Ovary (tissue), 9 donors: ENCODE measurements around the gene UNC119B. TPM values are rescaled to one million over a fixed set of nuclear protein-coding genes. Genes with fewer than 3 reads are reported as not detected.

ENCODE experiments used
- DNase-seq, 5 donors: peaks; one replicate each; pipeline ENCODE4 v3.0.0-alpha.2; 2019 to 2020
- H3K27ac ChIP-seq, 2 donors: fragments of 200-600 bp; one replicate each; pipeline versions ENCODE4 v1.5.1 to v1.8.0; 2019 to 2022
- H3K27me3 ChIP-seq: fragments of 200-600 bp; one replicate; pipeline ENCODE4 v1.8.0; 2022
- H3K36me3 ChIP-seq: fragments of 200-600 bp; sonication (generic); one replicate; pipeline ENCODE4 v1.5.1; 2019
- H3K4me1 ChIP-seq: one replicate; pipeline ENCODE4 v1.8.1; 2013; ENCODE audit warnings: mild to moderate bottlenecking, moderate library complexity; ENCODE audit not compliant: insufficient read depth
- H3K4me3 ChIP-seq: fragments of 200-600 bp; sonication (generic); one replicate; pipeline ENCODE4 v1.5.1; 2017
- H3K9me3 ChIP-seq, 2 donors: fragments of 200-600 bp in 1 of 2; sonication (generic) in 1 of 2; one replicate each; pipeline versions ENCODE4 v1.5.1 to v1.8.1; 2013 to 2019; ENCODE audit warnings: mild to moderate bottlenecking in 1 of 2, moderate library complexity in 1 of 2
- EP300 ChIP-seq: sonication (generic); formaldehyde crosslinking; IDR thresholded peaks from one replicate; pipeline ENCODE4 v1.6.1; 2017; ENCODE audit warnings: antibody characterized with exemption
- POLR2A ChIP-seq: fragments of 450-650 bp; IDR thresholded peaks from one replicate; pipeline ENCODE4 v1.6.1; 2017; ENCODE audit warnings: antibody characterized with exemption, mild to moderate bottlenecking, moderate library complexity
- WGBS, 3 donors: extraction: QIAGEN DNeasy Blood & Tissue Kit in 1 of 3; methylation state at CpG; one replicate each; pipeline versions ENCODE4 v1.1.5 to v1.1.7; 2013 to 2017; 5-methylcytosine and 5-hydroxymethylcytosine counted together
- intact Hi-C, 4 donors: fragments of 100-400 bp; cut with DNase I; formaldehyde crosslinking; loops; one replicate each; pipeline versions ENCODE4 v1.11.0 to v1.15.1; 2022 to 2023
- polyA plus RNA-seq, 2 donors: library from polyadenylated mRNA; stranded (reverse); fragments of 200-250 nt in 1 of 2; fragments of 350-450 nt in 1 of 2; fragmentation: Illumina TruSeq in 1 of 2; extraction: RNeasy Lipid Tissue Mini Kit (QIAGEN cat#74804) in 1 of 2; gene quantifications; one replicate each; pipeline ENCODE4 v1.2.3, GENCODE V29; 2013 to 2014
- total RNA-seq, 7 donors: library from RNA; depleted of rRNA in 2 of 7; stranded (reverse); fragments of >200 nt in 2 of 7; fragmentation: NEBNext Ultra II Directional in 3 of 7; extraction: Animal tissue kit (Norgen Biotek cat#: 25700) in 3 of 7; gene quantifications; one replicate each; pipeline versions ENCODE4 v1.1.0 to v1.2.4, GENCODE V29; 2016 to 2023
- TF ChIP-seq, protein P1 (sequence below), 3 donors: fragments of 450-650 bp in 2 of 3; fragments of 200-600 bp in 1 of 3; IDR thresholded peaks; one replicate each; pipeline versions ENCODE4 v1.5.1 to v1.8.0; 2016 to 2022; ENCODE audit warnings: antibody characterized with exemption in 3 of 3, mild to moderate bottlenecking in 1 of 3
- donor health status: DM: no; HTN: no; CAD: no; lungs with moderate emphysema.
- donor health status: DM: no; HTN: no; CAD: no.
- donor health status: Bipolar disorder and iron deficiency.
- donor health status: DM: yes; HTN: yes; CAD: no.
- donor health status: DM: no; HTN: no; CAD: no.
- donor health status: DM: yes; HTN: yes; CAD: no.

The UNC119B gene
- total and polyA plus RNA-seq, 9 donors, result 18.4 to 54.4 (median 44.4) TPM

DNA sequence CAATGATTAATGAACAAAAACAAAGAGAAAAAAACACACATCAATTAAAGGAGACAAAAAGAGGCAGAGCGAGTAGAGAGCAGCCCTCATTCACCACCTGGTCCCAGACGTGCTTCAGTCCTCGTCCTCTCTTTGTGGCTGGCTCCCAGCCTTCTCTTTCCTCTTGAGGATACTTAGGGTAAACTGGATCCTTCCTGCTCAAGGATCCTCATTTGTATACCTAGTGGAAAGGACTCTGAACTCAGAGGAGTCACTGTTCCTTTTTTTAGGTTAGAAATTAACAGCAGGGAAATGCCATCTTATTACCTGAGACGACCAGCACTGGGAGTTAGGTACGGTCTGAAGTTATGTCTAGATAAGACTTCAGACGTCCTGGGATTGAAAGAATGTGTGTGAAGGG is 13.6 kb upstream of the UNC119B start:
- intact Hi-C loops, result no loop called here
- no peak for DNase-seq
- H3K4me1 ChIP-seq, result no peaks in the 10 kb centered on the region
- 70 to 85% (median 79%) methylated on average over 6 of the region's 6 CpGs for WGBS, 3 donors
- TF ChIP-seq EP300, result no peak
- no peak for TF ChIP-seq POLR2A
- TF ChIP-seq, protein P1, sequence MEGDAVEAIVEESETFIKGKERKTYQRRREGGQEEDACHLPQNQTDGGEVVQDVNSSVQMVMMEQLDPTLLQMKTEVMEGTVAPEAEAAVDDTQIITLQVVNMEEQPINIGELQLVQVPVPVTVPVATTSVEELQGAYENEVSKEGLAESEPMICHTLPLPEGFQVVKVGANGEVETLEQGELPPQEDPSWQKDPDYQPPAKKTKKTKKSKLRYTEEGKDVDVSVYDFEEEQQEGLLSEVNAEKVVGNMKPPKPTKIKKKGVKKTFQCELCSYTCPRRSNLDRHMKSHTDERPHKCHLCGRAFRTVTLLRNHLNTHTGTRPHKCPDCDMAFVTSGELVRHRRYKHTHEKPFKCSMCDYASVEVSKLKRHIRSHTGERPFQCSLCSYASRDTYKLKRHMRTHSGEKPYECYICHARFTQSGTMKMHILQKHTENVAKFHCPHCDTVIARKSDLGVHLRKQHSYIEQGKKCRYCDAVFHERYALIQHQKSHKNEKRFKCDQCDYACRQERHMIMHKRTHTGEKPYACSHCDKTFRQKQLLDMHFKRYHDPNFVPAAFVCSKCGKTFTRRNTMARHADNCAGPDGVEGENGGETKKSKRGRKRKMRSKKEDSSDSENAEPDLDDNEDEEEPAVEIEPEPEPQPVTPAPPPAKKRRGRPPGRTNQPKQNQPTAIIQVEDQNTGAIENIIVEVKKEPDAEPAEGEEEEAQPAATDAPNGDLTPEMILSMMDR (IDR thresholded peaks at IDR 0.05), result no peak
- no peaks in the 10 kb centered on the region for H3K36me3 ChIP-seq
- no peaks in the 10 kb centered on the region for H3K9me3 ChIP-seq
- no peak overlapping the region for H3K4me3 ChIP-seq
- H3K27me3 ChIP-seq, result no peaks in the 10 kb centered on the region
- H3K27ac ChIP-seq, result no peak overlapping the region

DNA sequence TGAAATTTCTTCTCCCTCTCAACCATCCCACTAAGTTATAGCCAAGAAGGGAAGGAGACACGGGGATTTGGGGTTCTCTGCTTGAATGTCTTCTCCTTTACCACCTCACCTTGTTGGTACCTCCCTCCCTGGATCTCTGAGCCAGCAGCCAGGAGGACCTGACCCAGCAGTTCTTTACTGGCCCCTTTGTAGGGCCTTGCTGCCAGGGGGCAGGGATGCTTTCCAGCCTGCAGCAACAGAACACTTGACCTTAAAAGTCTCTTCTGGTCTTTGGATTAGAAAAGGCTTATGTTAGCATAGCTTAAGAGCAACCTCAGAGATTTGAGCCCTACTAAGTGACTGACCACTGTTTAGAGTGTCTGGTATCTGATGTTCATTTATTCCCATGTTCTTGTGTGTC is 12.9 kb upstream of the UNC119B start:
- WGBS, 3 donors, result 77 to 91% (median 88%) methylated on average over 1 of the region's 1 CpG
- no peak for DNase-seq
- intact Hi-C loops, result no loop called here
- no peak overlapping the region for H3K27ac ChIP-seq
- TF ChIP-seq EP300 (no peak), POLR2A (no peak)
- TF ChIP-seq, protein P1 (IDR thresholded peaks at IDR 0.05), result no peak
- H3K36me3 ChIP-seq, result no peaks in the 10 kb centered on the region
- no peaks in the 10 kb centered on the region for H3K9me3 ChIP-seq
- H3K4me3 ChIP-seq, result no peak overlapping the region
- H3K4me1 ChIP-seq, result no peaks in the 10 kb centered on the region
- no peaks in the 10 kb centered on the region for H3K27me3 ChIP-seq

DNA sequence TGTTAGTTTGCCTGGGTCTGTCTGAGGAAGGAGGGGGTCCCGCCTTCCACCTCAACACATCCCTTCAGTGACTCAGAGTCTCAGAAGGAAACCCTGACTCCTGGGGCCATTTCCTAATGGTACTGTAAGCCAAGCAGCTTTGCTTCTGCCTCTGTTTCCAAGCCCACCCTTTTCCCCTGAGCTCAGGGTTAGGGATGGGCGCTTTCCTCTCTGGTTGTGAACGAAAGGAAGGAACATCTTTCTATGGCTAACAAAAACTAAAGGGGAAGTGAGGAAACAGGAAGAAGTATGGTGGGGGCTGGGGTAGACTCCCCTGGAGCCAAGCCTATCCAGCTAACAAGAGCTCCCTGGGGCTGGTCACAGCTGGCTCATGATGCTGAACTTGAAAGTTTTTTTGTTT is 11.6 kb upstream of the UNC119B start:
- Histone ChIP-seq H3K27me3 (no peaks in the 10 kb centered on the region), H3K4me1 (peaks cover 5% of the 10 kb centered on the region), H3K36me3 (no peaks in the 10 kb centered on the region), H3K27ac (no peak overlapping the region), H3K4me3 (no peak overlapping the region), H3K9me3 (no peaks in the 10 kb centered on the region)
- WGBS, 3 donors, result 79 to 92% (median 81%) methylated on average over 3 of the region's 3 CpGs
- TF ChIP-seq POLR2A, result no peak
- TF ChIP-seq, protein P1 (IDR thresholded peaks at IDR 0.05), result no peak
- DNase-seq, result no peak
- intact Hi-C loops, result no loop called here

DNA sequence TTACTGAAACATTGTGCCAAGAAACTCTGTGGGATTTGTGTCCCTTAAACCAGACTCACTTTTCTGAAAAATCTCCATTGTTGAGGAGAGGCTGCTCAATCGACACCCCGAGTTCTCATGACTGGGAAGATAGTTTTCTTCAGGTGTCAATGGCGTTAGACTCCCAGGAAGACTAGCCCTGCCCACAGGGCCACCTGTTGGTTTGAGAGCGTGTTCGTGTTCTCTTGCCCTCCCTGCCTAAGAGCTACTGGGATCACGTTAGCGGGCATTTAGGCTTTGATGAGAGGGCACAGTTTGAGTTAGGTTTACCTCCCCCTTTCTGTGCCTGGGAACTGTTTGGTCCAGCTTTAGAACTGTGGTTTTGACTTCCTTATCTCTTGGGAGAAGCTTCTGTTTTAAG is 10.7 kb upstream of the UNC119B start:
- DNase-seq, result no peak
- Histone ChIP-seq H3K9me3 (no peaks in the 10 kb centered on the region), H3K27ac (no peak overlapping the region), H3K4me3 (no peak overlapping the region), H3K4me1 (peaks cover 5% of the 10 kb centered on the region), H3K36me3 (no peaks in the 10 kb centered on the region), H3K27me3 (no peaks in the 10 kb centered on the region)
- intact Hi-C loops, result no loop called here
- WGBS, 3 donors, result 83 to 89% (median 88%) methylated on average over 7 of the region's 7 CpGs
- TF ChIP-seq EP300 (no peak), POLR2A (no peak)
- TF ChIP-seq, protein P1 (IDR thresholded peaks at IDR 0.05), result no peak

DNA sequence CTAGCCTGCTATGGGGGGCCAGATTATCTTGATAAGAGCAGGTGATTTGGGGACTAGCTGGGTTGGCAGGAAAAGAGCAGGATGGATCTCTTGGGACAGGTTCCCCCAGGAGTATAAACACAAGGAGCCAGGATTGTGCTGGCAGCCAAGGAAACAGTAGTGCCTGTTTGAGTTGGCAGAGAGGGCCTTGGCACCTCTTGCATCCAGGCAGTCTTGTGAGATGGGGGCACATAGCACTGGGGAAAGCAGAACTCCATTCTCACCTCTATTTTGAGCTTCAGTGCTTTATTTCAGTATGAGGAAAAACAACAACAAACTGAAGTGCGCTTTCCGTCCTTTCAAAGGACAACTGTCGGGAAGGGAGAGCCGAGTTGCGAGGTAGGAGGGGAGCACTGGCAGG is 9.4 kb upstream of the UNC119B start:
- no peak overlapping the region for H3K27ac ChIP-seq
- no peaks in the 10 kb centered on the region for H3K36me3 ChIP-seq
- no peaks in the 10 kb centered on the region for H3K9me3 ChIP-seq
- H3K4me3 ChIP-seq, result no peak overlapping the region
- no peaks in the 10 kb centered on the region for H3K27me3 ChIP-seq
- 94 to 99% (median 96%) methylated on average over 5 of the region's 5 CpGs for WGBS, 3 donors
- no peak for DNase-seq
- intact Hi-C loops, result no loop called here
- H3K4me1 ChIP-seq, result peaks cover 5% of the 10 kb centered on the region
- TF ChIP-seq EP300, result no peak
- TF ChIP-seq, protein P1 (IDR thresholded peaks at IDR 0.05), result no peak
